ENCODE results near the gene REPS1.
"Not testable (repeated sequence)": the region's sequence is repeated elsewhere in the genome, so short reads cannot be mapped to it uniquely, and the experiment has no call there.

Gene REPS1

GRCh38 chr6:138944412-138944811 lies 43.6 kb downstream of the REPS1 start:
- Histone ChIP-seq H3K27me3 (ENCODE audit: control insufficient read depth in 1 of 2, insufficient read depth in 2 of 2, low read length in 2 of 2) (no peaks in the 10 kb centered on the region), H3K36me3 (ENCODE audit: control insufficient read depth in 1 of 2, insufficient read depth in 2 of 2, low read length in 2 of 2) (peaks cover 0 to 11% of the 10 kb centered on the region in 2 donors), H3K9ac (ENCODE audit: low read depth in 1 of 2, low read length in 2 of 2) (no peak overlapping the region), H3K27ac (ENCODE audit: low read depth, low read length) (no peak overlapping the region), H3K9me3 (ENCODE audit: control insufficient read depth in 1 of 2, low read length in 2 of 2) (no peaks in the 10 kb centered on the region), H3K4me3 (ENCODE audit: low read depth in 1 of 2, low read length in 2 of 2) (no peak overlapping the region), H3K4me1 (ENCODE audit: control insufficient read depth in 1 of 2, insufficient read depth in 2 of 2, low read length in 2 of 2) (peaks cover 0 to 4% of the 10 kb centered on the region in 2 donors)

- Histone ChIP-seq H3K4me3 (ENCODE audit: low read depth in 1 of 2, low read length in 2 of 2) (no peak overlapping the region), H3K9me3 (ENCODE audit: control insufficient read depth in 1 of 2, low read length in 2 of 2) (no peaks in the 10 kb centered on the region), H3K27me3 (ENCODE audit: control insufficient read depth in 1 of 2, insufficient read depth in 2 of 2, low read length in 2 of 2) (no peaks in the 10 kb centered on the region), H3K27ac (ENCODE audit: low read depth, low read length) (no peak overlapping the region), H3K9ac (ENCODE audit: low read depth in 1 of 2, low read length in 2 of 2) (no peak overlapping the region), H3K4me1 (ENCODE audit: control insufficient read depth in 1 of 2, insufficient read depth in 2 of 2, low read length in 2 of 2) (no peaks in the 10 kb centered on the region), H3K36me3 (ENCODE audit: control insufficient read depth in 1 of 2, insufficient read depth in 2 of 2, low read length in 2 of 2) (peaks cover 2 to 14% of the 10 kb centered on the region in 2 donors)
Measured at GRCh38 chr6:138943089-138943625, 44.9 kb downstream of the REPS1 start.

GRCh38 chr6:138936873-138937272 lies 51.2 kb downstream of the REPS1 start:
- H3K4me1 ChIP-seq (ENCODE audit: control insufficient read depth in 1 of 2, insufficient read depth in 2 of 2, low read length in 2 of 2); H3K9me3 ChIP-seq (ENCODE audit: control insufficient read depth in 1 of 2, low read length in 2 of 2); H3K9ac ChIP-seq (ENCODE audit: low read depth in 1 of 2, low read length in 2 of 2); H3K4me3 ChIP-seq (ENCODE audit: low read depth in 1 of 2, low read length in 2 of 2); H3K27me3 ChIP-seq (ENCODE audit: control insufficient read depth in 1 of 2, insufficient read depth in 2 of 2, low read length in 2 of 2); H3K27ac ChIP-seq (ENCODE audit: low read depth, low read length): not testable (repeated sequence)
- peaks cover 7 to 24% of the 10 kb centered on the region in 2 donors for H3K36me3 ChIP-seq (ENCODE audit: control insufficient read depth in 1 of 2, insufficient read depth in 2 of 2, low read length in 2 of 2)

GRCh38 chr6:138931660-138932059 lies 56.4 kb downstream of the REPS1 start:
- H3K9ac ChIP-seq (ENCODE audit: low read depth in 1 of 2, low read length in 2 of 2): no peak overlapping the region
- H3K9me3 ChIP-seq (ENCODE audit: control insufficient read depth in 1 of 2, low read length in 2 of 2): no peaks in the 10 kb centered on the region
- no peak overlapping the region for H3K4me3 ChIP-seq (ENCODE audit: low read depth in 1 of 2, low read length in 2 of 2)
- no peaks in the 10 kb centered on the region for H3K27me3 ChIP-seq (ENCODE audit: control insufficient read depth in 1 of 2, insufficient read depth in 2 of 2, low read length in 2 of 2)
- H3K36me3 ChIP-seq (ENCODE audit: control insufficient read depth in 1 of 2, insufficient read depth in 2 of 2, low read length in 2 of 2): peaks cover 0 to 17% of the 10 kb centered on the region in 2 donors
- H3K27ac ChIP-seq (ENCODE audit: low read depth, low read length): no peak overlapping the region
- no peaks in the 10 kb centered on the region for H3K4me1 ChIP-seq (ENCODE audit: control insufficient read depth in 1 of 2, insufficient read depth in 2 of 2, low read length in 2 of 2)

- Histone ChIP-seq H3K4me3 (ENCODE audit: low read depth in 1 of 2, low read length in 2 of 2) (no peak overlapping the region), H3K27me3 (ENCODE audit: control insufficient read depth in 1 of 2, insufficient read depth in 2 of 2, low read length in 2 of 2) (no peaks in the 10 kb centered on the region), H3K4me1 (ENCODE audit: control insufficient read depth in 1 of 2, insufficient read depth in 2 of 2, low read length in 2 of 2) (no peaks in the 10 kb centered on the region), H3K9ac (ENCODE audit: low read depth in 1 of 2, low read length in 2 of 2) (no peak overlapping the region), H3K36me3 (ENCODE audit: control insufficient read depth in 1 of 2, insufficient read depth in 2 of 2, low read length in 2 of 2) (peaks cover 0 to 13% of the 10 kb centered on the region in 2 donors), H3K9me3 (ENCODE audit: control insufficient read depth in 1 of 2, low read length in 2 of 2) (no peaks in the 10 kb centered on the region), H3K27ac (ENCODE audit: low read depth, low read length) (no peak overlapping the region)
Measured at GRCh38 chr6:138926579-138926978, 61.5 kb downstream of the REPS1 start.

GRCh38 chr6:138925806-138926205 lies 62.2 kb downstream of the REPS1 start:
- H3K9me3 ChIP-seq (ENCODE audit: control insufficient read depth in 1 of 2, low read length in 2 of 2): no peaks in the 10 kb centered on the region
- H3K27me3 ChIP-seq (ENCODE audit: control insufficient read depth in 1 of 2, insufficient read depth in 2 of 2, low read length in 2 of 2): no peaks in the 10 kb centered on the region
- no peak overlapping the region for H3K27ac ChIP-seq (ENCODE audit: low read depth, low read length)
- no peaks in the 10 kb centered on the region for H3K4me1 ChIP-seq (ENCODE audit: control insufficient read depth in 1 of 2, insufficient read depth in 2 of 2, low read length in 2 of 2)
- H3K36me3 ChIP-seq (ENCODE audit: control insufficient read depth in 1 of 2, insufficient read depth in 2 of 2, low read length in 2 of 2): peaks cover 0 to 13% of the 10 kb centered on the region in 2 donors
- H3K4me3 ChIP-seq (ENCODE audit: low read depth in 1 of 2, low read length in 2 of 2): no peak overlapping the region
- H3K9ac ChIP-seq (ENCODE audit: low read depth in 1 of 2, low read length in 2 of 2): no peak overlapping the region

GRCh38 chr6:138923561-138923960 lies 64.5 kb downstream of the REPS1 start:
- H3K4me3 ChIP-seq (ENCODE audit: low read depth in 1 of 2, low read length in 2 of 2): no peak overlapping the region
- no peaks in the 10 kb centered on the region for H3K9me3 ChIP-seq (ENCODE audit: control insufficient read depth in 1 of 2, low read length in 2 of 2)
- H3K27ac ChIP-seq (ENCODE audit: low read depth, low read length): no peak overlapping the region
- H3K27me3 ChIP-seq (ENCODE audit: control insufficient read depth in 1 of 2, insufficient read depth in 2 of 2, low read length in 2 of 2): no peaks in the 10 kb centered on the region
- peaks cover 0 to 18% of the 10 kb centered on the region in 2 donors for H3K36me3 ChIP-seq (ENCODE audit: control insufficient read depth in 1 of 2, insufficient read depth in 2 of 2, low read length in 2 of 2)
- no peaks in the 10 kb centered on the region for H3K4me1 ChIP-seq (ENCODE audit: control insufficient read depth in 1 of 2, insufficient read depth in 2 of 2, low read length in 2 of 2)
- H3K9ac ChIP-seq (ENCODE audit: low read depth in 1 of 2, low read length in 2 of 2): no peak overlapping the region

- Histone ChIP-seq H3K9ac (ENCODE audit: low read depth in 1 of 2, low read length in 2 of 2) (no peak overlapping the region), H3K4me1 (ENCODE audit: control insufficient read depth in 1 of 2, insufficient read depth in 2 of 2, low read length in 2 of 2) (no peaks in the 10 kb centered on the region), H3K27ac (ENCODE audit: low read depth, low read length) (no peak overlapping the region), H3K27me3 (ENCODE audit: control insufficient read depth in 1 of 2, insufficient read depth in 2 of 2, low read length in 2 of 2) (no peaks in the 10 kb centered on the region), H3K9me3 (ENCODE audit: control insufficient read depth in 1 of 2, low read length in 2 of 2) (no peaks in the 10 kb centered on the region), H3K4me3 (ENCODE audit: low read depth in 1 of 2, low read length in 2 of 2) (no peak overlapping the region), H3K36me3 (ENCODE audit: control insufficient read depth in 1 of 2, insufficient read depth in 2 of 2, low read length in 2 of 2) (peaks cover 5 to 26% of the 10 kb centered on the region in 2 donors)
Measured at GRCh38 chr6:138920906-138921305, 67.1 kb downstream of the REPS1 start.

- Histone ChIP-seq H3K36me3 (ENCODE audit: control insufficient read depth in 1 of 2, insufficient read depth in 2 of 2, low read length in 2 of 2) (peaks cover 20 to 64% of the 10 kb centered on the region in 2 donors), H3K27ac (ENCODE audit: low read depth, low read length) (no peak overlapping the region), H3K4me3 (ENCODE audit: low read depth in 1 of 2, low read length in 2 of 2) (no peak overlapping the region), H3K9me3 (ENCODE audit: control insufficient read depth in 1 of 2, low read length in 2 of 2) (no peaks in the 10 kb centered on the region), H3K27me3 (ENCODE audit: control insufficient read depth in 1 of 2, insufficient read depth in 2 of 2, low read length in 2 of 2) (no peaks in the 10 kb centered on the region), H3K4me1 (ENCODE audit: control insufficient read depth in 1 of 2, insufficient read depth in 2 of 2, low read length in 2 of 2) (no peaks in the 10 kb centered on the region), H3K9ac (ENCODE audit: low read depth in 1 of 2, low read length in 2 of 2) (no peak overlapping the region)
Measured at GRCh38 chr6:138914701-138915100, 73.4 kb downstream of the REPS1 start.

- Histone ChIP-seq H3K27ac (ENCODE audit: low read depth, low read length) (no peak overlapping the region), H3K4me3 (ENCODE audit: low read depth in 1 of 2, low read length in 2 of 2) (no peak overlapping the region), H3K9me3 (ENCODE audit: control insufficient read depth in 1 of 2, low read length in 2 of 2) (no peaks in the 10 kb centered on the region), H3K9ac (ENCODE audit: low read depth in 1 of 2, low read length in 2 of 2) (no peak overlapping the region), H3K4me1 (ENCODE audit: control insufficient read depth in 1 of 2, insufficient read depth in 2 of 2, low read length in 2 of 2) (no peaks in the 10 kb centered on the region), H3K36me3 (ENCODE audit: control insufficient read depth in 1 of 2, insufficient read depth in 2 of 2, low read length in 2 of 2) (peaks cover 26 to 59% of the 10 kb centered on the region in 2 donors), H3K27me3 (ENCODE audit: control insufficient read depth in 1 of 2, insufficient read depth in 2 of 2, low read length in 2 of 2) (no peaks in the 10 kb centered on the region)
Measured at GRCh38 chr6:138912308-138912707, 75.7 kb downstream of the REPS1 start.

- H3K27ac ChIP-seq (ENCODE audit: low read depth, low read length): no peak overlapping the region
Measured at GRCh38 chr6:138909975-138910374, 78.1 kb downstream of the REPS1 start.

More at GRCh38 chr6:138909975-138910374, 78.1 kb downstream of the REPS1 start:
- no peaks in the 10 kb centered on the region for H3K9me3 ChIP-seq (ENCODE audit: control insufficient read depth in 1 of 2, low read length in 2 of 2)
- no peak overlapping the region for H3K9ac ChIP-seq (ENCODE audit: low read depth in 1 of 2, low read length in 2 of 2)
- no peaks in the 10 kb centered on the region for H3K27me3 ChIP-seq (ENCODE audit: control insufficient read depth in 1 of 2, insufficient read depth in 2 of 2, low read length in 2 of 2)
- no peak overlapping the region for H3K4me3 ChIP-seq (ENCODE audit: low read depth in 1 of 2, low read length in 2 of 2)
- peaks cover 31 to 64% of the 10 kb centered on the region in 2 donors for H3K36me3 ChIP-seq (ENCODE audit: control insufficient read depth in 1 of 2, insufficient read depth in 2 of 2, low read length in 2 of 2)
- H3K4me1 ChIP-seq (ENCODE audit: control insufficient read depth in 1 of 2, insufficient read depth in 2 of 2, low read length in 2 of 2): no peaks in the 10 kb centered on the region

Measured in duodenal mucosa (tissue), 2 donors.